HG03280 (cell line): ENCODE results near the gene HDAC4.

Source experiments
- ATAC-seq: cut with Tn5 transposase; IDR thresholded peaks from one replicate; pipeline ENCODE4 v1.9.1; 2021; ENCODE audit warnings: mild to moderate bottlenecking, moderate library complexity; ENCODE audit not compliant: unreplicated experiment

The HDAC4 gene

DNA sequence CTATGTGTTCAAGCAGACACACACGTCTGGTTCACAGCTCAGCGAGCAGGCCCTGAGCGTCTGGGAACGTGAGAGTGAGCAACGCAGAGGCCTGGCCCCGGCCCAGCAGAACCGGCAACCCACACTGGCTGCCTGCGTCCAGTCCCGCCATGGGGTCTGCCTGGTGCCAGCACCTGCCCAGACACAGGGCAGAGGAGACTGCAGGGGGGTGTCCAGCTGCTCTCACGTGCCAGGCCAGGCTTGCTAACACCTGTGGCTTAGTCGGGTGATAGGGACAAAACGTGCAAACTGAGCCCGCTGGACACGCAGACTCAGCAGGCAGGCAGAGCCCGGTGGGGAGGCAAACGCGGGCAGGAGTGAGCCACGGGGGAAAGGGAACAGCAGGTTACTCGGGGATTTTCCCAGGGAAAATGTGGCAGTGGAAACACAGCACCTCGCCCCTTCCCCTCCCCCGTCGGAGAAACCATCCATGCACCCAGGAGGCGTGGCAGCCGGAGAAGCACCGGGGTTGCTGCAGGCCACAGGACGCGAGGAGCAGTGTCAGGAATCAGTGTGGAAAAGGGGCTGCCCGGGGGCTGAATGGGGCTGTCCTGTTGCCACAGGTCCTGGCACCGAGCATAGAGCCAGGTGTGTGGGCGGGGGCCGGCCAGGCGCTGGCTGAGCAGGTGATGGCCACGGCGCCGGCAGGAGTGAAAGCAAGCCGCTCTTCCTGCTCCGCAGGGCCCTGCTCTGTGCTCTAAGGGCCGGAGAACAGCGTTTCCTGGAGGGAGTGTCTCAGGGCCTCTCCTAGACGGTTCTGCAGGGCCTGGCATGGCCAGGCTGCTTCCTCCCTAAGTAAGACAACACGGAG is 154.7 kb downstream of the HDAC4 start:
- no peak for ATAC-seq

GRCh38 chr2:239245107-239245506 is 155.7 kb downstream of the HDAC4 start:
- no peak for ATAC-seq

DNA sequence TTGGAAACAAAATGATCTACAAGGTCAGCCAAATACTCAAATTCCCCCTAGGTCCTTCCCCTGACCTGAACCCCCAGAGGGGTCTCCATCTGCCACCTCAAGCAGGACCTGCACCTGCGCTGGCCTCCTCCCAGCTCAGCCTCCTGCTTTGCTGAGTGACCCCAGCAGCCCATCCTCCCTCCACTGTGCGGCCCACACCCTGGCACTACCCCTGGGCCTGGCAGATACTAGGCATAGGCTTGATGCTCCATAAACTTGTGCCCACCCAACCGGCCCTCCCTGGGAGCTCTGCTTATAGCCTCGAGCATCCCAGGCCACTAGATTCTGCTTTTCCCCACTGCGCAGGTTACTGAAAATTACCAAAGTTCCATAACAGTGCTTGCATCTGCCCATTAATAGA is 156.2 kb downstream of the HDAC4 start:
- no peak for ATAC-seq

DNA sequence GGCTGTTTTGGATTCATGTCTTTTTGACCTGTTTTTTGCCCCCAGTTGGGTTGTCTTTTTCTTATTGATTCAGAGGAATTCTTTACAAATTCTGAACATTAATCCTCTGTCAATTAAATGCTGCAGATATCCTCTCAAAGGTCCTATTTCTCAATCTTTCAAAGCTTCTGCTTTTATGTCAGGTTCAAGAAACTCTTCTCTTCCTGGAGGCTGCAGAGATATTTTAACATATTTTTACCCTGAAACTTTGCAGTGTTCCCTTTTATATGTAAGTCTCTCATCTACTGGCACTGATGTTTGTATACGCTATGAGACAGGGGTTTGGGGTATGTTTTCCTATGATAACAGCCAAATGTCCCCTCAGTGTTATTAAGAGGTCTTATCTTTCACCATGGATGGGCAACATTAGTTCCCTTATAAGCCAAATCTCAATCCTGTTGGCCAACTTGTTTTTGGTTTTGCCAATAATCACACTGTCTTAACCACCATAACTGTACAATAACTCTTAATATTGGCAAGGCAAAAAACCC is 159.3 kb downstream of the HDAC4 start:
- no peak for ATAC-seq

DNA sequence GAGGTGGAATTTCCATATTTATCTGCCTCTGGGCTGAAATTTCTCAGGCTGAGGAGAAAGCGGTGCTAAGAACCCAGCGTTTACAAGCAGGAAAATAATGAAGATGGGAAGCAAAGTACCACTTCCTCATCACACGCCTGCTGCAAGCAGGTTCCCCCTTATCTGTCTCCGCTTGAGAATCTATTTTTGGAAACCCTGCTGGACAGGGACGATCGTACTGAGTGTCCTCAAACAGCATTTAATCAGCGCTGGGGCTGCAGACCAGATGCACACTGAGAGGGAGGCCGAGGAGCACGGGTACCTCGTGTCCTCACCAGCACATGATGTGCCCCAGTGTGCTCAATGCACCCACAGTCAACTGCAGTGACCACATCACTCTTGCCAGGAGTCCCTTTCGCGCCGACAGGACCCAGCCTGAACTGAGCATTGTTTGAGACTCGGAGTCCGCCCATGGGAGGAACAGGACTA is 160.4 kb downstream of the HDAC4 start:
- no peak for ATAC-seq

DNA sequence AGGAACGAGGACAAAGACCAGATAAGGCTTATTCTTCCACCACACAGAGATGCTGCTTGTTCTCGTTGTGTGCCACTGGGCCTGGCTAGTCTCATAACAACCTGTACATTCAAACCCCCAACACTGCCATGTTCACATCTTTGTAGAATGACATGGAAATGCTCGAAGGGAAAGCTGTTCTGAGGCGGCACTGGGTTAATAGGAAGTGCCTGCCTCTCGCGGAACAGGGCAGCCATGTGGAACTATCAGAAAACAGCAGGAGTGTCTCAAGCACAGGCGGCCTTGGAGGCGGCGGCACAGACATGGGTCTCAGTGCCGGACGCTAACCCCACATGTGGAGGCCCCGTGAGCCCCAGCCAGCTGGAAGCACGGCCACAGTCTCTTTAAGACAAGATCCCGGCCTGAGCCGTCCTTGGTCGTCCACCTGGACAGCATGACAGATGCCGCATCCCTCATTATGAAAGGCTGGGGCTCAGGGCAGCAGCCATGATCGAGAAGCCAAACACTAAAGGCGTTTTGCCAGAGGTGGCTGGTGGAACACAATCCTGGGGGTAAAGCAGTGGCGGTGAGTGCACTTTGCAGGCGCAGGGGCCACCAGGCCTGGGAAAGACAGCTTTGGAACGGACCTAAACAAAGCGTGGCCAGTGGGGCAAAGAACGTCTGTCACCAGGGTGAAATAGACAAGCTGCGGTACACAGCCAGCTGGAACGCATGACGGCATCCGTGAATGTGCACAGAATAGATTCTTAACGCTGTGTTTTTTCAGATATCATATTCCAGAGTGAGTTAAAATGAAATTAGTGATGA is 161.0 kb downstream of the HDAC4 start:
- ATAC-seq, result no peak

- ATAC-seq, result no peak
Observed at GRCh38 chr2:239238839-239239606, 161.8 kb downstream of the HDAC4 start.

GRCh38 chr2:239238381-239238780 is 162.4 kb downstream of the HDAC4 start:
- no peak for ATAC-seq

GRCh38 chr2:239236808-239237205 is 164.0 kb downstream of the HDAC4 start:
- ATAC-seq, result no peak

DNA sequence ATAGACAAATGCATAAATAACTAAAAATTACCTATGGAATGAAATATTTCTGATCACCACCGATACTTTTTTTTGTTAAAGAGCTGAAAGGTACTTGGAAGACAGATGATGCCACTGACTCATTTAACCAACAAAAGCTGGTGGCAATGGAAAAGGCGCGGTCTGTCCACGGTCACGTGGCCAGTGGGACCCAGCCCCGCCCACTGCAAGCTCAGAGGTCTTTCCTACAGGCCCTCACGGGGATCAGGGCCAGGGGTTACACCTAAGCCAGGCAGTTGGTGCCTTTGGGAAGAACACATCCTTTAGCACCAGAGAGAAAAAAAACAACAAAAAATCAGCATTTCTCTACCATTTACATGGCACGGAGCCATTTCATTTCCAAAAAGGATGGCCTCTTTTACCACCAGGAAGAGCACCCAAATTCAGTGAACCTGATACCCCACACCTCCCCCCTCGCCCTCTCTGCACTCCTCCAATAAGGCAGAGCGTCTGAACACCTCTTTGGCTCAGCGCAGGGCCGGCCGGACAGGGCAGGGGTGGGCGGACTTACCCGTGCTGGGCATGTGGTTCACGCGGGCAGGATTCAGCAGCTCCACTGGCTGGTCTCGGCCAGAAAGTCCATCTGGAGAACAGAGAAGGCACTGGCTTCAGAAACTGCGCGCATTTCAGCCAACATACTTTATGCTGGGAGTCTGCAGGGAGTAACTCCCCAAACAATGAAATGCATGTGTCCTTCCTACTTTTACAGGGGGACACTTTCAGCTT is 164.6 kb downstream of the HDAC4 start:
- no peak for ATAC-seq

- no peak for ATAC-seq
Observed at GRCh38 chr2:239235311-239235710, 165.5 kb downstream of the HDAC4 start.

GRCh38 chr2:239234191-239235175 is 166.3 kb downstream of the HDAC4 start:
- ATAC-seq, result no peak

- no peak for ATAC-seq
Observed at GRCh38 chr2:239233576-239233975, 167.2 kb downstream of the HDAC4 start.

DNA sequence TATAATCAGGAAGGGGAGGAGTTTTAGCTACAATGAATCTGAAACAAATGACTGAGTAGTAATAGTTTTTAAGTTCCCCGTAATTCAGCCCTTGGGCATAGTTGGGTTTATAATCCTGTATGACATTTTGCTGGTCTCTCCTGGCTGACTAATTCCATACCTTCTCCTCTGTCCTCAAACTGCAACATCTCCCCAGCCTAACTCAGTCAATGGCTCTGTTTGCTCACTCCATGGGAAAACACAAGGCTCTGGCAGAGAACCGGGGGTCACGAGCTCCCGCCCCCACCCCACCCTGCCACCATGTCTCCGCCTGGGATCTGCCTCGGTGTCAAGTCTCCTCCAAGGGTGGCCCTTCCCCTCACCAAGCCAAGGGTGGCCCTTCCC is 168.6 kb downstream of the HDAC4 start:
- no peak for ATAC-seq

DNA sequence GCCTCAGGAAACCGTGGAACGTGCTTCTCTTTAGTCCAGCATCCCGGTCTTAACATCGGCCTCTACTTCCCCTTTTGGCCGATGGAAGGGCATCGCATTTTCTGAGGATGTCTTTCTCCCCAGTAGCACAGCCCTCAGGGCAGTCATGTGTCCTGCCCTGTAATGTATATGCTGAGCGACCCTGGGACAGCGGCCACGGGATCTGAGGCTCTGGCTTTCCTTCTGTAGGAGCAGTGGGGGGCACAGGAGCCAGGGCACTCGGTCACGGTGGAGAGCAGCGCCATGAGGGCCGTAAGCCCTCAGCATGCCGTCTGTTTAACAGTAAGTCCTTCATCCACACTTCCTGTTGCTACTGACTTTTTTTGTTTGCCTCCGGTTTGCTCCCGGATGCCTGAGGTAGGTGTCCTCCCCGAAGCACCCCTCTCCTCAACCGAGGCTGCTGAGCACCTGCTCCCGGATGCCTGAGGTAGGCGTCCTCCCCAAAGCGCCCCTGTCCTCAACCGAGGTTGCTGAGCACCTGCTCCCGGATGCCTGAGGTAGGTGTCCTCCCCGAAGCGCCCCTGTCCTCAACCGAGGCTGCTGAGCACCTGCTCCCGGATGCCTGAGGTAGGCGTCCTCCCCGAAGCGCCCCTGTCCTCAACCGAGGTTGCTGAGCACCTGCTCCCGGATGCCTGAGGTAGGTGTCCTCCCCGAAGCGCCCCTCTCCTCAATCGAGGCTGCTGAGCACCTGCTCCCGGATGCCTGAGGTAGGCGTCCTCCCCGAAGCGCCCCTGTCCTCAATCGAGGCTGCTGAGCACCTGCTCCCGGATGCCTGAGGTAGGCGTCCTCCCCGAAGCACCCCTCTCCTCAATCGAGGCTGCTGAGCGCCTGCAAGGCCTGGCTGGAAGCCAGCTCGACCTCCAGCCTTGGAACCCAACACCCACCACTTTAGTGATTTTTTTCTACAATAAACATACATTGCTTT is 169.3 kb downstream of the HDAC4 start:
- no peak for ATAC-seq

DNA sequence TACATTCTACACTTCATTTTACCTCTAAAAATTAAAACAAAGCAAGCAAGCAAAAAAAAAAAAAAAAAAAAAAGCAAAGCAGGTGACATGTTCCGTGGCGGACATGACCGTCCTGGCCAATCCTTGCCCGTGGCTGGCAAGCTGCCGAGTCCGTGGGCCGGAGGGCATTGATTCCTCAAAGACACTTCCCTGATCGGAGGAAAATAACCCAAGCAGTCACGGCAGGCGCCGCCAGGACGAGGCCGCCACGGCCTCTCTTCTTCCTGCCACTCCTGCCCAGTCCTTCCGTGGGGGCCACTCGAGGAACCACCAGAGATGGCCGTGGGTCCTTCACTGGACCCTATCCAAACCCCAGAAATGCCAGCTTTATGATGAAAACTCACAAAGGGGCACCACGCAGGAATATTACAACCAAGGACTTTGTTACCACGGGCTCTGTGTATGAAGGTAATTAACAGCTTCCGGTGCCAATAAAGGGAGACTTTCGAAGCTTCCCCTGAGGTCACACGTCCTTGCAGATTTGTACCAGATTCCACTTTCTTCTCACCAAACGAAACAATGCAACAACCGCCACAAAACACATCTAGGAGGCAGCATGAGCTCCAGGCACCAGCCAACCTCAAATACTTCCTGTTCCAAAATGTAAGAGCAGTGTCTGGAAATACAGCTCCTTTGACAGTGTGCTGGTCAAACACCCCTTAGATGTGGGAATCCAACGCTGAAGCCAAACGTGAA is 170.3 kb downstream of the HDAC4 start:
- no peak for ATAC-seq

DNA sequence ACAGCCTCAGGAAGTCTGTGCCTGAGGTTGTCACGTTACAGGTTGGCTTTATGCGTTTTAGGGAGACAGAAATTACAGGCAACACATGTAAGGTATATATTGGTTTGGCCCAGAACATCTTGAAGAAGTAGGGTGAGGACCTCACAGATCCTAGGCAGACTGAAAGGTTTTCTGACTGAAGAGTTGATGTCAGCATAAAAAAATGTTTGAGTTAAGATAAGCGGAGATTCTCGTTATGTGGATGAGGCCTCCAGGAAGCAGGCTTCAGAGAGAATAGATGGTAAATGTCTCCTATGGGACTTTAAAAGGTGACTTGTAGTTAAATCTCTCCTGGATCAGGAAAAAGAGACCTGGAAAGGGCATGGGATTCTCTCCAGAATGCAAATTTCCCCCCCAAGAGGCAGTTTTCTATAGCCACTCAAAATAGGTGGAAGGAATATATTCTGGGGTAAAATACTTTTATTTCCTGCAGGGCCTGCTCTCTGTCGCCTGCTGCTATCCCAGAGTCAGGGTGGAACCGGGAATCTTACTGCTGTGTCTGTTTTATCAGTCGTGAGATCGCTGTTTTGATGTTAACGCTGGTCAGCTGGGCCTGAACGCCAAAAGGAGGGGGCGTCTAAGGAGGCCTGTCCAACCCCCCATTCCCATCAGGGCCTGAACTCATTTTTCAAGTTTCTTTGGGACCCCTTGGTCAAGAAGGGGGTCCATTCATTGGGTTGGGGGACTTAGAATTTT is 171.1 kb downstream of the HDAC4 start:
- ATAC-seq, result no peak
